ENCODE results near the gene TTLL4. TPM values are rescaled to one million over a fixed set of nuclear protein-coding genes. Genes with fewer than 3 reads are reported as not detected.

The TTLL4 gene
- total and polyA plus RNA-seq, 11 donors = 5.3 to 14.0 (median 6.0) TPM

DNA sequence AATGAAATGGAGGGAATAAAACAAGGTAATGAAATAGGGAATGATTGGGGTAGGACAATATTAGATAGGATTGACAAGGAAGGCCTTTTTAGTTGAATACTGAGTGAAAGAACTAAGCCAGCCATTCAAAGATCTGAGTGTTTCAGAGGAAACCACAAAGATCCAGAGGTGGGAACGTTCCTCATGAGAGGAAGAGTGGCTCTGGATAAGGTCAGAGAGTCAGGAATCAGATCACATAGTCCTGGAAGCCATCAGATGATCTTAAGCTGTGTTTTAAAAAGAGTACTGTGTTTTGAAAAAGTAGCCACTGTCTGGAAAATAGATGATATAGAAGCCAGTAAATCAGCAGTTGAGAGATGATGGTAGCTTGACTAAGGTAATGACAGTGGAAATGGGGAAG, 11.8 kb downstream of the TTLL4 start:
- Histone ChIP-seq H3K27ac (peak overlapping the region in 1 of 12 donors; percentile 24), H3K36me3 (peaks cover 0 to 4% (median 0%) of the 10 kb centered on the region in 9 donors), H3K27me3 (no peaks in the 10 kb centered on the region), H3K4me1 (peaks cover 0 to 26% (median 0%) of the 10 kb centered on the region in 12 donors), H3K9me3 (peaks cover 0 to 26% (median 10%) of the 10 kb centered on the region in 12 donors), H3K4me3 (no peak overlapping the region)
- intact Hi-C loops (cut with DNase I) = loop anchor here in 1 of 10 donors (5.0 kb wide), 1 partner anchor 130 kb away; no protein-coding TSS in a partner anchor
- ATAC-seq = no peak
- no peak for DNase-seq
- TF ChIP-seq, protein P1, sequence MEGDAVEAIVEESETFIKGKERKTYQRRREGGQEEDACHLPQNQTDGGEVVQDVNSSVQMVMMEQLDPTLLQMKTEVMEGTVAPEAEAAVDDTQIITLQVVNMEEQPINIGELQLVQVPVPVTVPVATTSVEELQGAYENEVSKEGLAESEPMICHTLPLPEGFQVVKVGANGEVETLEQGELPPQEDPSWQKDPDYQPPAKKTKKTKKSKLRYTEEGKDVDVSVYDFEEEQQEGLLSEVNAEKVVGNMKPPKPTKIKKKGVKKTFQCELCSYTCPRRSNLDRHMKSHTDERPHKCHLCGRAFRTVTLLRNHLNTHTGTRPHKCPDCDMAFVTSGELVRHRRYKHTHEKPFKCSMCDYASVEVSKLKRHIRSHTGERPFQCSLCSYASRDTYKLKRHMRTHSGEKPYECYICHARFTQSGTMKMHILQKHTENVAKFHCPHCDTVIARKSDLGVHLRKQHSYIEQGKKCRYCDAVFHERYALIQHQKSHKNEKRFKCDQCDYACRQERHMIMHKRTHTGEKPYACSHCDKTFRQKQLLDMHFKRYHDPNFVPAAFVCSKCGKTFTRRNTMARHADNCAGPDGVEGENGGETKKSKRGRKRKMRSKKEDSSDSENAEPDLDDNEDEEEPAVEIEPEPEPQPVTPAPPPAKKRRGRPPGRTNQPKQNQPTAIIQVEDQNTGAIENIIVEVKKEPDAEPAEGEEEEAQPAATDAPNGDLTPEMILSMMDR (IDR thresholded peaks at IDR 0.05) = no peak
- no peak for TF ChIP-seq POLR2A (IDR thresholded peaks at IDR 0.05)
- 38 to 56% (median 45%) methylated on average over 1 of the region's 1 CpG for WGBS, 4 donors

DNA sequence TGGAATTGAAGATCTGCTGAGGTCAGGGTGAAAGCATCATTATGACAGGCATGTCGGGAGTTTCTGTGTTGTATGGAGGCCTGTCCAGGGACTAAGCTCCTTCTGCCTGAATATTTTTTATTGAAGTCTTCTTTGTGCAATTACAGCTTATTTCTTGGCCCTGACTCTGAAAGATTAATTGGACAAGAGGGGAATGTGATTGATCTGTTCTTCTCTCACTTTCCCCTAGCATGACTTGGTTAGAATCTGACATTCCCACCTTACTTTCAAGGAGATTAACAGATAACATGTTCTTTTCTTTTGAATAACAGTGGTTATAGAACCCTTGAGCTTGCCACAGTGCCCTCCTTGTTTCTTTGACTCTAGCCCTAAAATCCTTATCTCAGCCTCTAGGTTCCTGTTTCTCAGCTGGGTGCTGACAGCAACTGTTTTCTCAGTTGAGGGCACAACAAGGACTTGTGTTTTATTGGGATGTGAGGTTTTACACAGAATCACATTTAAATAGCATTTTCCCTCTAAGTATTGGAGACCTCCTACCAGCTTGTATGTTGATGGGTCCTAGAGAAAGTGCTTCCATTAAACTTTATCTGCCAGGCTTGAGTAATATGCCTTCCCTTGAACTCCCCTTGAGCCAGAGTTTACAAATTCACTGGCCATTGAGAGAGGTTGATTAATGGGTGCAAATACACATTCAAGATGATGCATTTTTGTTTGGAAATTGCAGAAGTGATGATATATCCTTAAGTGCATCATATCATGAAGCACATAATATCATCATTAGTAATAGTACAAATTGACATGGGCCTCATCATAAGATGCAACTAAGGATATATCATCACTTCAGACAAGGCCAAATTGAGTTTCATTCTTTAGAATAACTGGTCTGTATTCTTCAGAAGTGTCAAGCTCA, 12.5 kb downstream of the TTLL4 start:
- intact Hi-C loops (cut with DNase I) = loop anchor here in 1 of 10 donors (5.0 kb wide), 1 partner anchor 129 kb away; no protein-coding TSS in a partner anchor
- ATAC-seq (no peak), DNase-seq (no peak)
- TF ChIP-seq, protein P1 (IDR thresholded peaks at IDR 0.05) = no peak
- Histone ChIP-seq H3K36me3 (peaks cover 0 to 4% (median 0%) of the 10 kb centered on the region in 9 donors), H3K9me3 (peaks cover 0 to 31% (median 13%) of the 10 kb centered on the region in 12 donors), H3K27ac (peak overlapping the region in 1 of 12 donors; percentile 24), H3K4me3 (no peak overlapping the region), H3K27me3 (no peaks in the 10 kb centered on the region), H3K4me1 (peaks cover 0 to 24% (median 0%) of the 10 kb centered on the region in 12 donors)
- WGBS, 4 donors = 68 to 81% (median 81%) methylated on average over 1 of the region's 1 CpG

DNA sequence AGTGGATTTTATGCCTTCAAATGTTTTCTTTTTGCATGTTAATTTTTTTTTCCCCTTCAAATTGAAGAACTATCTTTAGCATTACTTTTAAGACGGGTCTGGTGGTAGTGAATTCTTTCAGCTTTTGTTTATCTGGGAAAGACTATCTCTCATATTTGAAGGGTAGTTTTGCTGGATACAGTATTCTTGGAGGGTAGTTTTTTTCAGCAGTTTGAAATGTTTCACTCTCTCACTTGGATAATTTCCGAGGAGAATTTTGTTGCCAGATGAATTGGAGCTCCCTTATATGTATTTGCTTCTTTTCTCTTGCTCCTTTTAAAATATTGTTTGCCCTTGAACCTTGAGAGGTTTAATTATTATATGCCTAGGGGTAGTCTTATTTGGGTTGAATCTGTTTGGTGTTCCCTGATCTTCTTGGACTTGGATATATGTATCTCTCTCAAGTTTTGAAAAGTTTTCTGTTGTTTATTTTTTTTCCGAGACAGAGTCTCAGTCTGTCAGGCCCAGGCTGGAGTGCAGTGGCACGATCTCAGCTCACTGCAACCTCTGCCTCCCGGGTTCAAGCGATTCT, 15.5 kb downstream of the TTLL4 start:
- no peak for DNase-seq
- no peak overlapping the region for H3K27ac ChIP-seq
- peaks cover 0 to 33% (median 0%) of the 10 kb centered on the region in 12 donors for H3K4me1 ChIP-seq
- no peak overlapping the region for H3K4me3 ChIP-seq
- no peaks in the 10 kb centered on the region for H3K27me3 ChIP-seq
- WGBS, 4 donors = 98% methylated on average over 6 of the region's 6 CpGs
- intact Hi-C loops (cut with DNase I) = no loop called here
- no peak for TF ChIP-seq POLR2A (IDR thresholded peaks at IDR 0.05)
- TF ChIP-seq, protein P1 (IDR thresholded peaks at IDR 0.05) = no peak
- no peak for ATAC-seq
- peaks cover 0 to under 1% (median 0%) of the 10 kb centered on the region in 9 donors for H3K36me3 ChIP-seq
- peaks cover 0 to 31% (median 13%) of the 10 kb centered on the region in 12 donors for H3K9me3 ChIP-seq
